ENCODE measurements around the gene RPS6KA1. TPM values are rescaled to one million over a fixed set of nuclear protein-coding genes. Genes with fewer than 3 reads are reported as not detected.
A peak's percentile ranks its signal among the peaks of the same experiment; 100 is the strongest.

The RPS6KA1 gene
- total and polyA plus RNA-seq, 9 of the 15 experiments (the other 6 are each of a cell fraction or from before 2014, with no cell fraction given): 2.4 to 61.0 (median 35.5) TPM

- TF ChIP-seq, protein P1, sequence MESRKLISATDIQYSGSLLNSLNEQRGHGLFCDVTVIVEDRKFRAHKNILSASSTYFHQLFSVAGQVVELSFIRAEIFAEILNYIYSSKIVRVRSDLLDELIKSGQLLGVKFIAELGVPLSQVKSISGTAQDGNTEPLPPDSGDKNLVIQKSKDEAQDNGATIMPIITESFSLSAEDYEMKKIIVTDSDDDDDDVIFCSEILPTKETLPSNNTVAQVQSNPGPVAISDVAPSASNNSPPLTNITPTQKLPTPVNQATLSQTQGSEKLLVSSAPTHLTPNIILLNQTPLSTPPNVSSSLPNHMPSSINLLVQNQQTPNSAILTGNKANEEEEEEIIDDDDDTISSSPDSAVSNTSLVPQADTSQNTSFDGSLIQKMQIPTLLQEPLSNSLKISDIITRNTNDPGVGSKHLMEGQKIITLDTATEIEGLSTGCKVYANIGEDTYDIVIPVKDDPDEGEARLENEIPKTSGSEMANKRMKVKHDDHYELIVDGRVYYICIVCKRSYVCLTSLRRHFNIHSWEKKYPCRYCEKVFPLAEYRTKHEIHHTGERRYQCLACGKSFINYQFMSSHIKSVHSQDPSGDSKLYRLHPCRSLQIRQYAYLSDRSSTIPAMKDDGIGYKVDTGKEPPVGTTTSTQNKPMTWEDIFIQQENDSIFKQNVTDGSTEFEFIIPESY (CRISPR knock-in tag; IDR thresholded peaks at IDR 0.05): no peak
- TF ChIP-seq ZBED1 (IDR thresholded peaks at IDR 0.05) (no peak), NR2C2 (CRISPR knock-in tag; IDR thresholded peaks at IDR 0.05) (0 out of 2 replicates have a peak, but pooled peaks have one; percentile 14), NR2C2 (tag; IDR thresholded peaks at IDR 0.05) (no peak), NFRKB (IDR thresholded peaks at IDR 0.05; ENCODE audit: low read depth) (0 out of 2 replicates have a peak, but pooled peaks have one; percentile 24), POLR2G (IDR thresholded peaks at IDR 0.05; ENCODE audit: low read depth, low read length) (no peak), SNIP1 (IDR thresholded peaks at IDR 0.05; ENCODE audit: low read depth) (no peak), ZNF695 (CRISPR knock-in tag; IDR thresholded peaks at IDR 0.05) (no peak)
- TF ChIP-seq, protein P2, sequence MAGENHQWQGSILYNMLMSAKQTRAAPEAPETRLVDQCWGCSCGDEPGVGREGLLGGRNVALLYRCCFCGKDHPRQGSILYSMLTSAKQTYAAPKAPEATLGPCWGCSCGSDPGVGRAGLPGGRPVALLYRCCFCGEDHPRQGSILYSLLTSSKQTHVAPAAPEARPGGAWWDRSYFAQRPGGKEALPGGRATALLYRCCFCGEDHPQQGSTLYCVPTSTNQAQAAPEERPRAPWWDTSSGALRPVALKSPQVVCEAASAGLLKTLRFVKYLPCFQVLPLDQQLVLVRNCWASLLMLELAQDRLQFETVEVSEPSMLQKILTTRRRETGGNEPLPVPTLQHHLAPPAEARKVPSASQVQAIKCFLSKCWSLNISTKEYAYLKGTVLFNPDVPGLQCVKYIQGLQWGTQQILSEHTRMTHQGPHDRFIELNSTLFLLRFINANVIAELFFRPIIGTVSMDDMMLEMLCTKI (IDR thresholded peaks at IDR 0.05; ENCODE audit: partially characterized antibody): no peak
- TF ChIP-seq, protein P3, sequence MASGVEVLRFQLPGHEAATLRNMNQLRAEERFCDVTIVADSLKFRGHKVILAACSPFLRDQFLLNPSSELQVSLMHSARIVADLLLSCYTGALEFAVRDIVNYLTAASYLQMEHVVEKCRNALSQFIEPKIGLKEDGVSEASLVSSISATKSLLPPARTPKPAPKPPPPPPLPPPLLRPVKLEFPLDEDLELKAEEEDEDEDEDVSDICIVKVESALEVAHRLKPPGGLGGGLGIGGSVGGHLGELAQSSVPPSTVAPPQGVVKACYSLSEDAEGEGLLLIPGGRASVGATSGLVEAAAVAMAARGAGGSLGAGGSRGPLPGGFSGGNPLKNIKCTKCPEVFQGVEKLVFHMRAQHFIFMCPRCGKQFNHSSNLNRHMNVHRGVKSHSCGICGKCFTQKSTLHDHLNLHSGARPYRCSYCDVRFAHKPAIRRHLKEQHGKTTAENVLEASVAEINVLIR (CRISPR knock-in tag; IDR thresholded peaks at IDR 0.05): no peak
- TF ChIP-seq, protein P4, sequence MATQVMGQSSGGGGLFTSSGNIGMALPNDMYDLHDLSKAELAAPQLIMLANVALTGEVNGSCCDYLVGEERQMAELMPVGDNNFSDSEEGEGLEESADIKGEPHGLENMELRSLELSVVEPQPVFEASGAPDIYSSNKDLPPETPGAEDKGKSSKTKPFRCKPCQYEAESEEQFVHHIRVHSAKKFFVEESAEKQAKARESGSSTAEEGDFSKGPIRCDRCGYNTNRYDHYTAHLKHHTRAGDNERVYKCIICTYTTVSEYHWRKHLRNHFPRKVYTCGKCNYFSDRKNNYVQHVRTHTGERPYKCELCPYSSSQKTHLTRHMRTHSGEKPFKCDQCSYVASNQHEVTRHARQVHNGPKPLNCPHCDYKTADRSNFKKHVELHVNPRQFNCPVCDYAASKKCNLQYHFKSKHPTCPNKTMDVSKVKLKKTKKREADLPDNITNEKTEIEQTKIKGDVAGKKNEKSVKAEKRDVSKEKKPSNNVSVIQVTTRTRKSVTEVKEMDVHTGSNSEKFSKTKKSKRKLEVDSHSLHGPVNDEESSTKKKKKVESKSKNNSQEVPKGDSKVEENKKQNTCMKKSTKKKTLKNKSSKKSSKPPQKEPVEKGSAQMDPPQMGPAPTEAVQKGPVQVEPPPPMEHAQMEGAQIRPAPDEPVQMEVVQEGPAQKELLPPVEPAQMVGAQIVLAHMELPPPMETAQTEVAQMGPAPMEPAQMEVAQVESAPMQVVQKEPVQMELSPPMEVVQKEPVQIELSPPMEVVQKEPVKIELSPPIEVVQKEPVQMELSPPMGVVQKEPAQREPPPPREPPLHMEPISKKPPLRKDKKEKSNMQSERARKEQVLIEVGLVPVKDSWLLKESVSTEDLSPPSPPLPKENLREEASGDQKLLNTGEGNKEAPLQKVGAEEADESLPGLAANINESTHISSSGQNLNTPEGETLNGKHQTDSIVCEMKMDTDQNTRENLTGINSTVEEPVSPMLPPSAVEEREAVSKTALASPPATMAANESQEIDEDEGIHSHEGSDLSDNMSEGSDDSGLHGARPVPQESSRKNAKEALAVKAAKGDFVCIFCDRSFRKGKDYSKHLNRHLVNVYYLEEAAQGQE (IDR thresholded peaks at IDR 0.05; ENCODE audit: borderline replicate concordance): no peak
- TF ChIP-seq, protein P4 (CRISPR knock-in tag; IDR thresholded peaks at IDR 0.05; ENCODE audit: low read depth): 0 out of 2 replicates have a peak, but pooled peaks have one; percentile 16
These were observed 11.9 kb downstream of the RPS6KA1 start (continued) for GRCh38 chr1:26541431-26541815.
